Left lung (tissue), 10 donors: ENCODE measurements around the gene EVI5. TPM values are rescaled to one million over a fixed set of nuclear protein-coding genes. Genes with fewer than 3 reads are reported as not detected.

Experiments
- ATAC-seq: fragments of 200-7000 bp; cut with Tn5 transposase; one replicate; pipeline ENCODE4 v1.9.1; 2020; ENCODE audit warnings: moderate library complexity
- DNase-seq, 4 donors: peaks; one replicate each; pipeline ENCODE4 v3.0.0-alpha.2; 2013 to 2020
- H3K27ac ChIP-seq, 2 donors: fragments of 200-600 bp; sonication (generic) in 1 of 2; one replicate each; pipeline versions ENCODE4 v1.5.0 to v1.8.0; 2020 to 2021
- H3K27me3 ChIP-seq, 2 donors: fragments of 200-600 bp; sonication (generic) in 1 of 2; one replicate each; pipeline versions ENCODE4 v1.5.0 to v1.8.0; 2020 to 2021
- H3K36me3 ChIP-seq, 2 donors: fragments of 200-600 bp; sonication (generic) in 1 of 2; one replicate each; pipeline versions ENCODE4 v1.5.0 to v1.8.0; 2020 to 2021
- H3K4me1 ChIP-seq, 2 donors: fragments of 200-600 bp; one replicate each; pipeline ENCODE4 v1.8.0; 2021
- H3K4me3 ChIP-seq, 2 donors: fragments of 200-600 bp; sonication (generic) in 1 of 2; one replicate each; pipeline versions ENCODE4 v1.5.0 to v1.8.0; 2020 to 2021; ENCODE audit warnings: mild to moderate bottlenecking in 1 of 2
- H3K9me3 ChIP-seq, 2 donors: fragments of 200-600 bp; sonication (generic) in 1 of 2; one replicate each; pipeline versions ENCODE4 v1.5.0 to v1.8.0; 2020 to 2021
- CTCF ChIP-seq, 2 donors: fragments of 200-600 bp; sonication (generic) in 1 of 2; IDR thresholded peaks; one replicate each; pipeline versions ENCODE4 v1.5.0 to v1.8.0; 2021; ENCODE audit warnings: antibody characterized with exemption in 2 of 2
- intact Hi-C, 2 donors: fragments of 100-400 bp; cut with DNase I; formaldehyde crosslinking; loops; one replicate each; pipeline versions ENCODE4 v1.11.2 to v1.14.2; 2022
- polyA plus RNA-seq, 6 donors: library from polyadenylated mRNA; unstranded; fragments of 120-200 nt; gene quantifications; one replicate each; pipeline ENCODE4 v1.2.1, GENCODE V29; 2013; ENCODE audit not compliant: insufficient read length in 6 of 6
- total RNA-seq, 2 donors: library from RNA; stranded (reverse); fragmentation: NEBNext Ultra II Directional; extraction: Animal tissue kit (Norgen Biotek cat#: 25700); gene quantifications; one replicate each; pipeline ENCODE4 v1.2.1, GENCODE V29; 2021
- donor health status: DM: no; HTN: yes; CAD: no.
- donor health status: DM: no; HTN: no; CAD: no.

The EVI5 gene
- total and polyA plus RNA-seq, 8 donors, result 17.5 to 49.7 (median 22.4) TPM

DNA sequence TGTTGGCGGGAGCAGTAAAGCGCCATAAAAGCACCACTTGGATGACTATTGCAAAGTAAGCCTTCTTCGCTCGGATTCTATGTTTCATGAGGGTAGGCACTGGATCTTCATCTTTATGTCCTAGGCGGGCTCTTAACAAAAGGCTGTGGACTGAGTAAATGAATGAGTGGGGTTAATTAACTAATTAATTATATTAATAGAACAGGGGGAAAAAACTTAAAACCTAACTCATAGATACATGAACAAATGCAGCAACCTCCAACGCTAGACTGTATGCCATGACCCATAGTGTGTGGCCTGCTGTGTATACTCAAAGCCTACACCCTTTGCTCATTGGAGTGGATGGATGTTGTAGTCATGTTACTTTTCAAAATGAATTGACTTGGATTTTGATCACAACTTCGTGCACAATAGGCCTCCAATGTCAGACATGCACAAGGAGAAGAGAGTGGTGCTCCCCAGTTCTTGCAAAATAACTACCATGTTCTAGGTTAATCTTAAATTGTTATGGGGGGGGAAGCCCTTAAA is 297.8 kb downstream of the EVI5 start:
- Histone ChIP-seq H3K36me3 (no peaks in the 10 kb centered on the region), H3K4me3 (peak overlapping the region; percentile 33 to 60), H3K9me3 (no peaks in the 10 kb centered on the region), H3K27me3 (peaks cover 59 to 75% of the 10 kb centered on the region in 2 donors), H3K4me1 (peaks cover 24 to 51% of the 10 kb centered on the region in 2 donors), H3K27ac (peak overlapping the region in 1 of 2 donors; percentile 80)
- DNase-seq (no peak), ATAC-seq (no peak)
- TF ChIP-seq CTCF (IDR thresholded peaks at IDR 0.05), result no peak
- intact Hi-C loops, result no loop called here

DNA sequence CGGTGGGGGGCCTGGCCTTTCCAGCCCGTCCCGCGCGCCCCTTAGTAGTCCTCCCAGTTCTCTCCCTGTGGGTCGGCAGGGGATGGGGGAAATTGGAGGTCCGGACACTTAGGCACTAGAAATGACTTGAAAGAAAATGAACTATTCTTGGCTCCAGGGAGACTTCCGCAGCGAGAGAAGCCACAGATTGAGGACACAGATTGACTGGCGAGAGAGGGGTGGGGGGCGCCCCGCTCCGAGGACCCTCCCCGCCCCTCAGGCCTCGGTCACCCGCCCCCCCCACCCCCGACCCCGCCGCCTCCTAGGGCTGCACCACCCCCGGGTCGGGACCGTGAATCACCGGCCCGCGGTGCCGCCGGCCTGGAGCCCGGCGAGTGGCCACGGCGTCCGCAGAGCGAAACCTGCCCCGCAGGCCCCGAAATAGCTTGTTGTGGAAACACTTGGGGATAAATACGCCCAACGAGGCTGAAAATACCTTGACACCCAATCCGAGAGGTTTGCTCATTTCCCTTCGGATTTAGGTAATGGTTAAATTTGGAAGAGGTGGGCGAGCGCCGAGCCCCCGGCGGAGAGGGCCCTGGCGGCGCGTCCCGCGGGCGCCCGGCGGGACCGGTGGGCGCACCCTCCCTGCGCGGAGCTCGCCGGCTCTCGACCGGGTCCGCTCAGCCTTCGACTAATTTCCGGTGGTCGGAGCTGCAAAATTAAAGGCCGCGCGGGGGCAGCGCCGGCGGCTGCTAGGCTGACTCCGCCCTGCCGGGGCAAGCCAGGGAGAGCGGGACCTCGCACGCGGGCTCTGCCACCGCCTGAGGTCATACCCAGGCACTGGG is 298.4 kb downstream of the EVI5 start, which contains the start of gene GFI1:
Gene GFI1, minus strand, starts transcription at position 675 of the 827 bp plus-strand sequence. CDS start 3,438 bp downstream, outside the sequence.
- DNase-seq (peak; percentile 20 to 91 (median 40)), ATAC-seq (peak; percentile 11)
- no peaks in the 10 kb centered on the region for H3K9me3 ChIP-seq
- peak within 1 kb of the TSS; percentile 33 to 60 for H3K4me3 ChIP-seq
- intact Hi-C loops, result no loop called here
- peak within 1 kb of the TSS in 1 of 2 donors; percentile 80 for H3K27ac ChIP-seq
- H3K27me3 ChIP-seq, result peaks cover 66 to 81% of the 10 kb centered on the region in 2 donors
- peaks cover 27 to 58% of the 10 kb centered on the region in 2 donors for H3K4me1 ChIP-seq
- no peak for TF ChIP-seq CTCF (IDR thresholded peaks at IDR 0.05)
- H3K36me3 ChIP-seq, result no peaks in the 10 kb centered on the region

- peak; percentile 17 to 93 (median 50) for DNase-seq
- Histone ChIP-seq H3K4me3 (peak overlapping the region; percentile 33 to 60), H3K27me3 (peaks cover 75 to 90% of the 10 kb centered on the region in 2 donors), H3K27ac (peak overlapping the region in 1 of 2 donors; percentile 80), H3K9me3 (no peaks in the 10 kb centered on the region), H3K36me3 (no peaks in the 10 kb centered on the region), H3K4me1 (peaks cover 31 to 66% of the 10 kb centered on the region in 2 donors)
- peak in 1 of 2 donors; percentile 20 for TF ChIP-seq CTCF (IDR thresholded peaks at IDR 0.05)
- intact Hi-C loops, result no loop called here
- peak; percentile 61 for ATAC-seq
These were observed 299.3 kb downstream of the EVI5 start for GRCh38 chr1:92485381-92486250.

DNA sequence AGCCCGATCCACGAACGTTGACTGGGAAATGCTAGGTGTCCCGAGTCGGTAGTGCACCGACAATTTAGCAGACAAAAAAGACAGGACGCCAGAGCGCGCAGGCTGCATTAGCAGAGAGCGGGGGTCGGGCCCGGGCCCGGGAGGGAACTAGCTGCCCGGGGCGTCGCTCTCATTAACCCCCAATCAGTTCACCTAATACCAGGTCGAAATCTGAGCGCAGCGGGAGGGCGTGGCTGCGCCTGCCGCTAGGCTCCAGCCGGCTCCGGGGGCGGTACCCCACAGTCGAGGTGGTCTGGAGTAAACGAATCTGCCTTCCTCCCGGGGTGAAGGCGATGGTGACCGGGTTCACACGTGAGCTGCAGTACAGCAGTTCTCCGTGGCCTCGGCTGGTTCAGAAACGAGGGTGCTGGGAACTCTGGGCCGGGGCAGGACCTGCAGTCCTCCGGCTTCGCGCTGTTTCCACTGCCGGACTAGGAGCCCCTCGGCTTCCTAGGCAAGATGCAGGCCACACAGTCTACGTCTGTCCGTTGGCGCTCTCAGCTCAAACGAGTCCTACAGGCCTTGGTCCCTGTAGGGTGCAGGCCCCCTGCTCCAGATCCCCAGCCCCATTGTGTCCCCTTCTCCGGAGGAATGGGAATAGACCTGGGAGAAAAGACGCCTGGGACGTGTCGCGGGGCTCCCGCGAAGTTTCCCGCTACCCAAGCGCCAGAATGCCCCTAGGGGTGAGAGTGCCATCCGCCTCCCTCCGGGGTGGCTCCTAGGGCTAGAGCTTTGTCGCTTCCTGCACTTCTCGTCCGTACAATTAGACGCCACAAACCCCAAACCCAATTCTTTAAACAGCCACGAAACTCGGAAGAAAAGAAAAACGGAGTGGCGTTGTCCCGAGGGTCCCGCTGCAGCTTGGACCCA is 300.2 kb downstream of the EVI5 start:
- intact Hi-C loops, result no loop called here
- ATAC-seq, result peak; percentile 12
- peaks cover 84 to 99% of the 10 kb centered on the region in 2 donors for H3K27me3 ChIP-seq
- H3K4me3 ChIP-seq, result peak overlapping the region; percentile 33 to 60
- no peaks in the 10 kb centered on the region for H3K36me3 ChIP-seq
- H3K9me3 ChIP-seq, result no peaks in the 10 kb centered on the region
- no peak for TF ChIP-seq CTCF (IDR thresholded peaks at IDR 0.05)
- H3K4me1 ChIP-seq, result peaks cover 31 to 75% of the 10 kb centered on the region in 2 donors
- H3K27ac ChIP-seq, result peak overlapping the region in 1 of 2 donors; percentile 80
- peak; percentile 11 to 88 (median 42) for DNase-seq
